Liver (tissue), 9 donors: ENCODE results near the gene GTF3C6. TPM values are rescaled to one million over a fixed set of nuclear protein-coding genes. Genes with fewer than 3 reads are reported as not detected.
"Not testable (repeated sequence)": the region's sequence is repeated elsewhere in the genome, so short reads cannot be mapped to it uniquely, and the experiment has no call there.

Experiments
- DNase-seq: peaks from one replicate; pipeline ENCODE4 v3.0.0-alpha.2; 2017; ENCODE audit warnings: low spot score
- H3K27ac ChIP-seq, 2 donors: one replicate each; pipeline ENCODE4 v1.7.0; 2013; ENCODE audit warnings: inconsistent platforms in 2 of 2, low read length in 2 of 2, control low read depth in 1 of 2, low read depth in 1 of 2, mild to moderate bottlenecking in 1 of 2
- H3K27me3 ChIP-seq, 4 donors: one replicate each; pipeline versions ENCODE4 v1.6.1 to v1.7.0; 2013; ENCODE audit warnings: low read length in 3 of 4, inconsistent platforms in 1 of 4, mild to moderate bottlenecking in 1 of 4, moderate library complexity in 1 of 4; ENCODE audit not compliant: control insufficient read depth in 4 of 4, insufficient read depth in 4 of 4
- H3K36me3 ChIP-seq, 4 donors: one replicate each; pipeline versions ENCODE4 v1.6.1 to v1.7.0; 2013; ENCODE audit warnings: low read length in 3 of 4, mild to moderate bottlenecking in 3 of 4, low read depth in 1 of 4, moderate library complexity in 1 of 4; ENCODE audit not compliant: control insufficient read depth in 4 of 4, insufficient read depth in 3 of 4
- H3K4me1 ChIP-seq, 4 donors: one replicate each; pipeline versions ENCODE4 v1.6.1 to v1.7.0; 2013; ENCODE audit warnings: low read length in 3 of 4, mild to moderate bottlenecking in 3 of 4, moderate library complexity in 1 of 4; ENCODE audit not compliant: control insufficient read depth in 4 of 4, insufficient read depth in 4 of 4
- H3K4me3 ChIP-seq, 3 donors: one replicate each; pipeline versions ENCODE4 v1.6.1 to v1.7.0; 2013; ENCODE audit warnings: low read length in 3 of 3, control low read depth in 1 of 3, low read depth in 1 of 3, mild to moderate bottlenecking in 1 of 3
- H3K9ac ChIP-seq, 2 donors: one replicate each; pipeline ENCODE4 v1.7.0; 2013; ENCODE audit warnings: low read length in 2 of 2, mild to moderate bottlenecking in 2 of 2, moderate library complexity in 2 of 2, control low read depth in 1 of 2, low read depth in 1 of 2
- H3K9me3 ChIP-seq, 4 donors: one replicate each; pipeline versions ENCODE4 v1.6.1 to v1.7.0; 2013; ENCODE audit warnings: low read length in 3 of 4; ENCODE audit not compliant: control insufficient read depth in 4 of 4
- WGBS: extraction: QIAGEN DNeasy Blood & Tissue Kit; methylation state at CpG from one replicate; pipeline ENCODE4 v1.1.7; 2013; 5-methylcytosine and 5-hydroxymethylcytosine counted together
- polyA plus RNA-seq, 2 donors: library from polyadenylated mRNA; stranded (reverse) in 1 of 2; unstranded in 1 of 2; fragments of 200-250 nt in 1 of 2; fragments of >200 nt in 1 of 2; fragmentation: Nextera tagmentation in 1 of 2; extraction: Ambion mirVana in 1 of 2; gene quantifications; one replicate each; pipeline versions ENCODE4 v1.2.1 to v1.2.3, GENCODE V29; 2013 to 2015
- total RNA-seq, 2 donors: library from RNA; depleted of rRNA; stranded (reverse); fragments of >200 nt; gene quantifications; one replicate each; pipeline ENCODE4 v1.2.3, GENCODE V29; 2014
- donor health status: healthy.
- donor health status: healthy.
- donor health status: healthy.
- donor health status: healthy.
- donor health status: healthy.

Gene GTF3C6
- total and polyA plus RNA-seq, 4 donors, result 16.3 to 53.3 (median 22.2) TPM

- H3K9ac ChIP-seq, H3K4me3 ChIP-seq, DNase-seq, H3K36me3 ChIP-seq, H3K9me3 ChIP-seq, H3K27ac ChIP-seq, H3K27me3 ChIP-seq: not testable (repeated sequence)
- peaks cover 4 to 28% (median 25%) of the 10 kb centered on the region in 4 donors for H3K4me1 ChIP-seq
- WGBS, result 97% methylated on average over 28 of the region's 37 CpGs
These were observed 58.7 kb downstream of the GTF3C6 start for GRCh38 chr6:111017241-111017640.

Other genes with a start within 250 kb of the GTF3C6 start
- gene CDK19, start 143.2 kb upstream of the GTF3C6 start, total RNA-seq, result 1 to 10 TPM; 5.9 to 7.6 TPM
- gene CDK19, start 143.2 kb upstream of the GTF3C6 start, polyA plus RNA-seq, result 1 to 10 TPM; 1.8 to 2.0 TPM
- 10 to 100 TPM; 45.7 to 46.4 TPM for gene AMD1, start 83.9 kb upstream of the GTF3C6 start, total RNA-seq
- gene AMD1, start 83.9 kb upstream of the GTF3C6 start, polyA plus RNA-seq, result 10 to 100 TPM; 14.5 to 19.6 TPM
- gene RPF2, start 23.3 kb downstream of the GTF3C6 start, total RNA-seq, result 10 to 100 TPM in 1 of 2 donors, 1 to 10 TPM in 1; 7.2 to 13.1 TPM
- 10 to 100 TPM; 11.9 to 20.8 TPM for gene RPF2, start 23.3 kb downstream of the GTF3C6 start, polyA plus RNA-seq
- 10 to 100 TPM; 11.0 to 16.7 TPM for gene SLC16A10, start 128.8 kb downstream of the GTF3C6 start, total RNA-seq
- 1 to 10 TPM; 1.8 to 5.8 TPM for gene SLC16A10, start 128.8 kb downstream of the GTF3C6 start, polyA plus RNA-seq